ENCODE data around the gene FAM124B.

The FAM124B gene

GRCh38 chr2:224377751-224378700 lies 23.9 kb downstream of the FAM124B start:
- DNase-seq (ENCODE audit: low read depth in 1 of 2, low spot score in 1 of 2) = no peak
- Histone ChIP-seq H3K27ac (replicated peaks) (no peak overlapping the region), H3K27me3 (ENCODE audit: insufficient read depth, poor library complexity, severe bottlenecking) (no peaks in the 10 kb centered on the region), H3K4me3 (replicated peaks; ENCODE audit: insufficient read depth, low read length) (no peak overlapping the region)
- TF ChIP-seq POLR2AphosphoS5 (IDR thresholded peaks at IDR 0.05; ENCODE audit: low read depth) = no peak
- no peak for TF ChIP-seq REST (IDR thresholded peaks at IDR 0.05; ENCODE audit: insufficient replicate concordance, low read depth)
- no peak for TF ChIP-seq CTCF (IDR thresholded peaks at IDR 0.05; ENCODE audit: insufficient read depth, low read length)
- TF ChIP-seq SPI1 (IDR thresholded peaks at IDR 0.05; ENCODE audit: borderline replicate concordance, low read depth) = no peak
- TF ChIP-seq GABPA (IDR thresholded peaks at IDR 0.05; ENCODE audit: low read depth) = no peak

GRCh38 chr2:224372641-224373040 lies 29.3 kb downstream of the FAM124B start:
- H3K4me3 ChIP-seq (replicated peaks; ENCODE audit: insufficient read depth, low read length) = no peak overlapping the region
- no peak for DNase-seq (ENCODE audit: low read depth in 1 of 2, low spot score in 1 of 2)
- TF ChIP-seq REST (IDR thresholded peaks at IDR 0.05; ENCODE audit: insufficient replicate concordance, low read depth) = no peak
- TF ChIP-seq GABPA (IDR thresholded peaks at IDR 0.05; ENCODE audit: low read depth) = no peak
- TF ChIP-seq POLR2AphosphoS5 (IDR thresholded peaks at IDR 0.05; ENCODE audit: low read depth) = no peak
- TF ChIP-seq SPI1 (IDR thresholded peaks at IDR 0.05; ENCODE audit: borderline replicate concordance, low read depth) = no peak
- no peak overlapping the region for H3K27ac ChIP-seq (replicated peaks)
- no peaks in the 10 kb centered on the region for H3K27me3 ChIP-seq (ENCODE audit: insufficient read depth, poor library complexity, severe bottlenecking)

GRCh38 chr2:224369028-224369632 lies 32.8 kb downstream of the FAM124B start:
- no peaks in the 10 kb centered on the region for H3K27me3 ChIP-seq (ENCODE audit: insufficient read depth, poor library complexity, severe bottlenecking)
- H3K4me3 ChIP-seq (replicated peaks; ENCODE audit: insufficient read depth, low read length) = no peak overlapping the region
- H3K27ac ChIP-seq (replicated peaks) = no peak overlapping the region
- DNase-seq (ENCODE audit: low read depth in 1 of 2, low spot score in 1 of 2) = peak in 1 of 2 experiments; percentile 6
- no peak for TF ChIP-seq POLR2AphosphoS5 (IDR thresholded peaks at IDR 0.05; ENCODE audit: low read depth)
- no peak for TF ChIP-seq GABPA (IDR thresholded peaks at IDR 0.05; ENCODE audit: low read depth)
- no peak for TF ChIP-seq REST (IDR thresholded peaks at IDR 0.05; ENCODE audit: insufficient replicate concordance, low read depth)
- TF ChIP-seq CTCF (IDR thresholded peaks at IDR 0.05; ENCODE audit: insufficient read depth, low read length) = peak; percentile 32

Measured in HL-60 (cell line).